ENCODE results near the gene PXMP4.

PXMP4 gene

GRCh38 chr20:33667245-33667675 is 52.9 kb downstream of the PXMP4 start:
- ChIA-PET POLR2A (interaction anchor here (0.6 to 1.1 kb wide), 4 partner anchors 13 to 1920 kb away, joined by 3 to 11 read pairs (median 4); no protein-coding TSS in a partner anchor), CTCF (interaction anchor here (0.8 to 5.6 kb wide), 25 partner anchors 8 to 268 kb away, joined by 3 to 61 read pairs (median 4); partner anchors contain the start of genes CBFA2T2 and CDK5RAP1)
- TF ChIP-seq, protein P1, sequence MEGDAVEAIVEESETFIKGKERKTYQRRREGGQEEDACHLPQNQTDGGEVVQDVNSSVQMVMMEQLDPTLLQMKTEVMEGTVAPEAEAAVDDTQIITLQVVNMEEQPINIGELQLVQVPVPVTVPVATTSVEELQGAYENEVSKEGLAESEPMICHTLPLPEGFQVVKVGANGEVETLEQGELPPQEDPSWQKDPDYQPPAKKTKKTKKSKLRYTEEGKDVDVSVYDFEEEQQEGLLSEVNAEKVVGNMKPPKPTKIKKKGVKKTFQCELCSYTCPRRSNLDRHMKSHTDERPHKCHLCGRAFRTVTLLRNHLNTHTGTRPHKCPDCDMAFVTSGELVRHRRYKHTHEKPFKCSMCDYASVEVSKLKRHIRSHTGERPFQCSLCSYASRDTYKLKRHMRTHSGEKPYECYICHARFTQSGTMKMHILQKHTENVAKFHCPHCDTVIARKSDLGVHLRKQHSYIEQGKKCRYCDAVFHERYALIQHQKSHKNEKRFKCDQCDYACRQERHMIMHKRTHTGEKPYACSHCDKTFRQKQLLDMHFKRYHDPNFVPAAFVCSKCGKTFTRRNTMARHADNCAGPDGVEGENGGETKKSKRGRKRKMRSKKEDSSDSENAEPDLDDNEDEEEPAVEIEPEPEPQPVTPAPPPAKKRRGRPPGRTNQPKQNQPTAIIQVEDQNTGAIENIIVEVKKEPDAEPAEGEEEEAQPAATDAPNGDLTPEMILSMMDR (IDR thresholded peaks at IDR 0.05; ENCODE audit: control extremely low read depth, extremely low read depth, low read depth, missing control alignments): no peak
- no peak for DNase-seq (ENCODE audit: extremely low spot score)

DNA sequence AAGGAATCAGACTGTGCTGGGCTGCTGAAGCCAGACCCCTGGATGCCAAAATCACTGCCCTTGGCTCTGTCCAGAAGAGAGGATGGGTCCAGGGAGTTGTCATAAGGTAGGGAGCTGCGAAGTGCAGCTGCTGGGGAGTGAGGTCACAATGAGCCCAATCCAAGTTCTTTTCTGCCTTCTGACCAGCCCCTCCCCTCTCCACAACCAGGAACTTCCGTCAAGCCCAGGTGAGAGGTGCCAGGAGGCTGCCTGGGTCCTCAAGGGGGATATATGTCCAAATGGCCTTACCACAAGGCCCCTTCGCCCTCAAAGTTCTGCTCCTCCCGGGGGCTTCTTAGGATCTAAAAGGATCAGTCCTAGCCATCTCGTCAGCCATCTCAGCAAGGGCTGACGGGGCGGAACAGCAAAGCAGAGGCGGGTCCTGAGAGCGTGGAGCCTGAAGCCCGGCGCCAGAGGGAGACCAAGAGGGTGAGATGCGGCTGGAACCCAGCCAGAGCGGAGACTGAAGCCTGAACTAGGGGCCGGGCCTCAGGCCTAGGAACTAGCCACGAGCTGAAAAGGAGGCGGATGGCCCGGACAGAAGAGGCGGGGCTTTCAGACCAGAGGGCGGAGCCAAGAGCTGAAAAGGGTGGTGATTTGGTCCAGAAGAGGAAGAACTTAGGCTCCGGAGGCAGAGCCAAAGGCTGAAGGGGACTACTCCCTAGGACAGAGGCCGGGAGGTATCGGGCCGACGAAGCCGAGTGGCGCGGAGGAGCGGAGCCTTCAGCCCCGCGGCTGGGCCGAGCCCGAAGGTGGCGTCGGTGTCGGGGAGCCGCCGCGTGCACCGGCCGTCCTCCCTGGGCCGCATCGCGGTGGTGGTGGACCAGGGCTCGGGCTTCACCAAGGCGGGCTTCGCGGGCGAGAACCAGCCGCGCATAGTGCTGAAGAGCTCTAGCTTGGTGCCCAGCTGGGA is 53.5 kb downstream of the PXMP4 start, which contains the start of gene ACTL10:
Gene ACTL10 (plus strand): TSS at position 651 of the 952 bp plus-strand sequence. CDS start 555 bp downstream, outside the sequence.
- DNase-seq (ENCODE audit: extremely low spot score): peak; percentile 94
- CTCF ChIA-PET: interaction anchor here (0.8 to 5.6 kb wide), 17 partner anchors 9 to 268 kb away, joined by 3 to 61 read pairs (median 5); partner anchors contain the start of genes CBFA2T2 and CDK5RAP1
- TF ChIP-seq, protein P1 (IDR thresholded peaks at IDR 0.05; ENCODE audit: control extremely low read depth, extremely low read depth, low read depth, missing control alignments): peak; percentile 40
- POLR2A ChIA-PET: interaction anchor here (0.6 to 1.1 kb wide), 5 partner anchors 13 to 1919 kb away, joined by 3 to 11 read pairs (median 4); partner anchors contain the start of gene CBFA2T2

GRCh38 chr20:33664762-33665144 is 55.4 kb downstream of the PXMP4 start:
- CTCF ChIA-PET: interaction anchor here (1.2 to 5.6 kb wide), 4 partner anchors 12 to 207 kb away, joined by 4 to 61 read pairs (median 5); no protein-coding TSS in a partner anchor

DNA sequence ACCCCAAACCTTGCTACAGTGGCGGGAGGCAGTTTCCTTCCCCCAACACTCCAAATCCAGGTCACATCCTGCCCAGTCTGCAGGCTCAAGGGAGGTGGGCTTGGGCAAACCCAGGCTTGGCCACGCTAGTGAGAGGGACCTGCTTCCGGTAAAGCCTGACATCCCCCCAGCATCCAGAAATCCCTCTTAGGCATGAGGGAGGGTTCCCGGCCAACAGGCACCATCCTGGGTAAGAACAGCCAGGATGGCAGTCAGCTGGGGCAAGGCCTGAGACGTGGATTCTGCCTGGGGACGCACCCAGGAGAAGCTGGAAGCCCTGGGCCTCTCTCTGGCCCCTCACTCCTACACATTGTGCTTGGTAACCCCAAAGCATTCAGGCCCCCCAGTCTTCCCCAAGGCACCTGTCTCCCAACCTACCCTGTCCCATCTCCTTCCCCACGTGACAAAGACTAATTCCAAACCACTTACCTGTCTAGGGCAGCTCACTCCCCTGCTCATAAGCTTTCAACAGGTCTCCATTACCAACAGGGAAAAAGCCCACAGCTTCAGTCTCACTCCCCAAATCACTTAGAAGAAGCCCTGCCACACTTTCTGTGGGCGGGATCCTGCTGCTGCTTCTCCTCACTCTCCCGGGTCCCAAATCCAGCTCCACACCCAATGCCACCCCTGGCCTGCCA is 55.9 kb downstream of the PXMP4 start:
- TF ChIP-seq, protein P1 (IDR thresholded peaks at IDR 0.05; ENCODE audit: control extremely low read depth, extremely low read depth, low read depth, missing control alignments): no peak
- POLR2A ChIA-PET: interaction anchor here (0.5 to 1.6 kb wide), 6 partner anchors 10 to 1126 kb away, joined by 3 to 12 read pairs (median 4); partner anchors contain the start of gene NECAB3
- CTCF ChIA-PET: interaction anchor here (1.2 to 5.6 kb wide), 7 partner anchors 11 to 207 kb away, joined by 3 to 61 read pairs (median 5); no protein-coding TSS in a partner anchor
- no peak for DNase-seq (ENCODE audit: extremely low spot score)

More at GRCh38 chr20:33664762-33665144, 55.4 kb downstream of the PXMP4 start:
- no peak for DNase-seq (ENCODE audit: extremely low spot score)
- POLR2A ChIA-PET: interaction anchor here (0.6 to 0.9 kb wide), 2 partner anchors 9 to 204 kb away, joined by 3 to 6 read pairs; partner anchors contain the start of gene NECAB3
- TF ChIP-seq, protein P1 (IDR thresholded peaks at IDR 0.05; ENCODE audit: control extremely low read depth, extremely low read depth, low read depth, missing control alignments): no peak

GRCh38 chr20:33663161-33664084 is 56.7 kb downstream of the PXMP4 start:
- DNase-seq (ENCODE audit: extremely low spot score): peak; percentile 91
- TF ChIP-seq, protein P1 (IDR thresholded peaks at IDR 0.05; ENCODE audit: control extremely low read depth, extremely low read depth, low read depth, missing control alignments): no peak
- ChIA-PET CTCF (interaction anchor here (0.5 to 2.0 kb wide), 8 partner anchors 11 to 206 kb away, joined by 3 to 16 read pairs (median 4); no protein-coding TSS in a partner anchor), POLR2A (interaction anchor here (0.5 to 1.6 kb wide), 5 partner anchors 10 to 1125 kb away, joined by 3 to 12 read pairs (median 3); no protein-coding TSS in a partner anchor)

All from GM10248 (cell line).